Measurements from ENCODE around the gene PNISR. TPM values are rescaled to one million over a fixed set of nuclear protein-coding genes. Genes with fewer than 3 reads are reported as not detected.

Gene PNISR
- total and polyA plus RNA-seq, 8 donors, result 20.8 to 64.1 (median 35.9) TPM

GRCh38 chr6:99369533-99369932 is 55.6 kb downstream of the PNISR start:
- DNase-seq (no peak), FAIRE-seq (no peak)
- no peak for TF ChIP-seq CTCF (IDR thresholded peaks at IDR 0.05)

DNA sequence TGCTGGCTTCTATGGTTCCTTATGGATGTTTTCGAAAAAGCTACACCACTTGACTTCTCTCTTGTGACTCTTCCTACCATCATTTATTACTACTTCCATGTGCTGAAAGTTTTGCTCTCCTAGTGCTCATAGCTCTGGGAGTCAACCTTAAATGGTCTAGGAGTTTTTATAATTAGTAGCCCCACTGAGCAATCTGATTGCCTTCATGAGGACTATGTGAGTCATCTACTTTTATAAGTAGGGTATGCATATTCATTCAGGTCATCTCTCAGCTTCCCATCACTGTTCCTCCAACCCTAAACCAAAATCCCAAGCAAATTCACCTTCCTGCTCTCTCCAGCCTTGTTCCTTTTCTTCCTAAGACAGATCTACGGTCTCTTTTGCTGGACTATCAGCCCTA is 58.3 kb downstream of the PNISR start:
- ATAC-seq (no peak), DNase-seq (no peak), FAIRE-seq (no peak)
- H3K9me3 ChIP-seq, result no peaks in the 10 kb centered on the region
- no peak overlapping the region for H3K27ac ChIP-seq
- H3K36me3 ChIP-seq, result no peaks in the 10 kb centered on the region
- H3K4me3 ChIP-seq, result no peak overlapping the region
- 90 to 91% methylated on average over 2 of the region's 2 CpGs for WGBS, 2 donors
- no peaks in the 10 kb centered on the region for H3K27me3 ChIP-seq
- intact Hi-C loops (cut with DNase I), result no loop called here
- no peaks in the 10 kb centered on the region for H3K4me1 ChIP-seq
- no peak for TF ChIP-seq CTCF (IDR thresholded peaks at IDR 0.05)

More at GRCh38 chr6:99369533-99369932, 55.6 kb downstream of the PNISR start:
- Histone ChIP-seq H3K27ac (no peak overlapping the region), H3K4me1 (no peaks in the 10 kb centered on the region), H3K36me3 (no peaks in the 10 kb centered on the region), H3K4me3 (no peak overlapping the region), H3K9me3 (no peaks in the 10 kb centered on the region), H3K27me3 (no peaks in the 10 kb centered on the region)
- intact Hi-C loops (cut with DNase I), result no loop called here
- no peak for ATAC-seq

DNA sequence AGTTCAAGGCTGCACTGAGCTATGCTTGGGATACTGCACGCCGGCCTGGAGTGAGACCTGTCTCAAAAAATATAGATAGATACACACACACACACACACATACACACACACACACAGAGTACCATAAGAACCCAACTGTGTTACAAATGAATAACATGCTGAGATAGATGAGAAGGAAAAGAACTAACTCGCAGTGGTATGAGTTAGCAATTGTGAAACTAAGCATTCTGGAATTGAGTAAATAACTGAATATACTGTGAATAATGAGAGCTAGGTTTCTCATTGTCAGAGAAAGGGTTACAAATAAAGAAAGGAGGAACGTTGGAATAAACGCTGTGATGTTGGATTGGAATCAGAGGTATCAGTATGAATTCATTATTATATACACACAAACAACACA is 61.1 kb downstream of the PNISR start:
- Histone ChIP-seq H3K9me3 (no peaks in the 10 kb centered on the region), H3K36me3 (no peaks in the 10 kb centered on the region), H3K27me3 (no peaks in the 10 kb centered on the region), H3K4me1 (no peaks in the 10 kb centered on the region), H3K27ac (no peak overlapping the region), H3K4me3 (no peak overlapping the region)
- intact Hi-C loops (cut with DNase I), result no loop called here
- FAIRE-seq (no peak), ATAC-seq (no peak), DNase-seq (no peak)
- no peak for TF ChIP-seq CTCF (IDR thresholded peaks at IDR 0.05)
- 69 to 76% methylated on average over 5 of the region's 5 CpGs for WGBS, 2 donors

DNA sequence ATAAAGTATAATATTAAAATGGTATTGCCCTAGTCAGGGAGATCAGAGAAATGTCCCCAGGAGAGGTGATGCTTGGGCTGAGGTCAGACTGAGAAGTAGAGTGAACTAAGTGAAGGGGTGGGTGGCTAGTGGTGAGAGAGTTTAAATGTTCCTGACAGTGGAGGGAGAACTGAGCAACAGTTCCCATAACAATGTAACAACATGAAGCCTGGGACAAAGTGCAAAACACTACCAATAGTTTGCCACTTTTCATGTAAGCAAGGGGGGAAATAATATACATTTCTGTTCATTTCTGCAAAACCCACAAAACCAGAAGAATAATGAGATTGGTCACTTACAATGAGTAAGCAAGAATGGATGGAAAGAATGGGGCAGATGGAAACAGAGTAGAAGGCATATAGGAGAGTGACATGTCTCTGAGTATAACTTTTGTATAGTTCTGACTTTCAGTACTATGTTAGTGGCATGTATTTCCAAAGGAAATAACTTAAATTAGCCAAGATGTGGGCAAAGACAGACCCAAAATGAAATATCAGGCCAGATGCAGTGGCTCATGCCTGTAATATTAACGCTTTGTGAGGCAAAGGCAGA is 62.3 kb downstream of the PNISR start:
- no peaks in the 10 kb centered on the region for H3K4me1 ChIP-seq
- no peaks in the 10 kb centered on the region for H3K36me3 ChIP-seq
- 83 to 93% methylated on average over 1 of the region's 1 CpG for WGBS, 2 donors
- no peak overlapping the region for H3K27ac ChIP-seq
- H3K9me3 ChIP-seq, result no peaks in the 10 kb centered on the region
- H3K27me3 ChIP-seq, result no peaks in the 10 kb centered on the region
- FAIRE-seq (no peak), DNase-seq (no peak), ATAC-seq (no peak)
- intact Hi-C loops (cut with DNase I), result no loop called here
- no peak overlapping the region for H3K4me3 ChIP-seq
- no peak for TF ChIP-seq CTCF (IDR thresholded peaks at IDR 0.05)

GRCh38 chr6:99359800-99360199 is 65.3 kb downstream of the PNISR start:
- Histone ChIP-seq H3K27me3 (no peaks in the 10 kb centered on the region), H3K4me3 (no peak overlapping the region), H3K9me3 (no peaks in the 10 kb centered on the region), H3K36me3 (no peaks in the 10 kb centered on the region), H3K27ac (no peak overlapping the region), H3K4me1 (no peaks in the 10 kb centered on the region)
- no peak for TF ChIP-seq CTCF (IDR thresholded peaks at IDR 0.05)
- WGBS, 2 donors, result 40 to 43% methylated on average over 1 of the region's 1 CpG
- DNase-seq (no peak), ATAC-seq (no peak), FAIRE-seq (no peak)
- intact Hi-C loops (cut with DNase I), result no loop called here

Measured in pancreas (tissue), 10 donors.